BE2C (cell line): ENCODE data around the gene INPP5A.

Source experiments
- DNase-seq: peaks from one replicate; pipeline ENCODE4 v3.0.0-alpha.2; 2020
- H3K27me3 ChIP-seq: fragments of 250-450 bp; sonication (Bioruptor Pico); 2 replicates; pipeline ENCODE4 v1.5.1; 2020; ENCODE audit warnings: mild to moderate bottlenecking
- H3K36me3 ChIP-seq: fragments of 250-450 bp; sonication (Bioruptor Pico); 2 replicates; pipeline ENCODE4 v1.5.1; 2020; ENCODE audit warnings: mild to moderate bottlenecking
- H3K4me1 ChIP-seq: fragments of 250-450 bp; sonication (Bioruptor Pico); 2 replicates; pipeline ENCODE4 v1.5.1; 2020
- H3K4me3 ChIP-seq: 2 replicates; pipeline ENCODE4 v1.5.1; 2011; ENCODE audit warnings: low read depth, low read length
- H3K9me3 ChIP-seq: fragments of 250-450 bp; sonication (Bioruptor Pico); 2 replicates; pipeline ENCODE4 v1.5.1; 2020
- CTCF ChIP-seq: IDR thresholded peaks from 2 replicates; pipeline ENCODE4 v1.5.1; 2012; ENCODE audit warnings: mild to moderate bottlenecking, low read depth, low read length

Gene INPP5A

DNA sequence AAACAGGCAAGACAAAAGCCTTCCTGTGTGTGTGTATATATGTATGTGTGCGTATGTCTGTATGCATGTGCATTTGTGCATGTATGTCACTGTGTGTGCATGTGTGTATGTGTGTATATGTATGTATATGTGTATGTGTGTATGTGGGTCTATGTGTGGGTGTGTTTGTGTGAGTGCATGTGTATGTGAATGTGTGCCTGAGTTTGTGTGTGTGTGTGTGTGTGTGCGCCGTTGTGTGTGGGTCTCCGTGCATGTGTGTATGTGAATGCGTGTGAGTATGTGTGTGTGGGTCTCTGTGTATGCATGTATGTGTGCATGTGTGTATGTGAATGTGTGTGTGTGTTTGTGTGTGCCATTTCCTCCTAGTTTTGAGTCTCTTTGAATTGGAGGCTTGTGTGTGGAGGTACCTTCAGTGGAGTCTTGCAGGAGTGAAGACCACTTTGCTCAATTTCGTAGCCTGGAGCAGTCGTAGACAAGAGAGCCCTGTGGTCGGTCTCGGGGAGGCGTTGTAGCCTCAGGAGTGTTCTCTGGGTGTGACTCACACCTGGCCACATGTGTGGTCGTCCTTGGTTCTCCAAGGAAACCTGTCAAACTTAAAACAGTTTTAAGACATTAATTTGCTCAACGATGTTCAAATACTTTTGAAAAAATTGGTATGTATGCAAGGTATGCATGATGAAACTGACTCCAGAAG, 28.1 kb downstream of the INPP5A start:
- Histone ChIP-seq H3K9me3 (no peaks in the 10 kb centered on the region), H3K36me3 (no peaks in the 10 kb centered on the region), H3K4me3 (no peak overlapping the region), H3K4me1 (no peaks in the 10 kb centered on the region), H3K27me3 (no peaks in the 10 kb centered on the region)
- no peak for DNase-seq
- TF ChIP-seq CTCF, result no peak

GRCh38 chr10:132566892-132567291, 29.3 kb downstream of the INPP5A start:
- Histone ChIP-seq H3K36me3 (no peaks in the 10 kb centered on the region), H3K27me3 (no peaks in the 10 kb centered on the region), H3K4me1 (peaks cover 3% of the 10 kb centered on the region; the same call in 1 of the 2 replicates), H3K9me3 (no peaks in the 10 kb centered on the region), H3K4me3 (no peak overlapping the region)
- TF ChIP-seq CTCF, result no peak
- no peak for DNase-seq

DNA sequence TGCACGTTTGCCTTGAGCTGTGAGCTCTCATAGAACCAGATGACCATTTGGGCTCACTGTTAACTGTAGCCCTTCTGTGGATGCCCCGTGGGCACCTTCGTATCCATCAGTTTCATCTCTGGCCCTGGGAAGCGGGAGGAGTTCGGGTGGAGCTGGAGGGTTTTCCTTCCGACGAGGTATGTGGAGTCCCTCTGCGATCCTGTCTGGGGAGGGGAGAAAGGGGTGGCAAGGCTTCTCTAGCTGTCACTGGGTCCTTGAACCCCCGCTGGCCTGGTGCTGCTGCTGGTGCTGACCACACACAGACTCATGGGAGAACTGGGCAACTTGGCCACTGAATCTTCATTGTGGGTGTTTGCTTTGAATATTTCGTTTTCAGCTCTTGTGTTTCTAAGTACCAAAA, 32.7 kb downstream of the INPP5A start:
- H3K9me3 ChIP-seq, result no peaks in the 10 kb centered on the region
- no peaks in the 10 kb centered on the region for H3K36me3 ChIP-seq
- TF ChIP-seq CTCF, result no peak
- H3K27me3 ChIP-seq, result no peaks in the 10 kb centered on the region
- DNase-seq, result no peak
- no peak overlapping the region for H3K4me3 ChIP-seq
- H3K4me1 ChIP-seq, result peaks cover 8% of the 10 kb centered on the region

GRCh38 chr10:132570771-132571649, 33.4 kb downstream of the INPP5A start:
- H3K4me1 ChIP-seq, result peaks cover 8% of the 10 kb centered on the region
- H3K27me3 ChIP-seq, result no peaks in the 10 kb centered on the region
- TF ChIP-seq CTCF, result no peak
- no peaks in the 10 kb centered on the region for H3K36me3 ChIP-seq
- H3K9me3 ChIP-seq, result no peaks in the 10 kb centered on the region
- H3K4me3 ChIP-seq, result no peak overlapping the region
- DNase-seq, result no peak

DNA sequence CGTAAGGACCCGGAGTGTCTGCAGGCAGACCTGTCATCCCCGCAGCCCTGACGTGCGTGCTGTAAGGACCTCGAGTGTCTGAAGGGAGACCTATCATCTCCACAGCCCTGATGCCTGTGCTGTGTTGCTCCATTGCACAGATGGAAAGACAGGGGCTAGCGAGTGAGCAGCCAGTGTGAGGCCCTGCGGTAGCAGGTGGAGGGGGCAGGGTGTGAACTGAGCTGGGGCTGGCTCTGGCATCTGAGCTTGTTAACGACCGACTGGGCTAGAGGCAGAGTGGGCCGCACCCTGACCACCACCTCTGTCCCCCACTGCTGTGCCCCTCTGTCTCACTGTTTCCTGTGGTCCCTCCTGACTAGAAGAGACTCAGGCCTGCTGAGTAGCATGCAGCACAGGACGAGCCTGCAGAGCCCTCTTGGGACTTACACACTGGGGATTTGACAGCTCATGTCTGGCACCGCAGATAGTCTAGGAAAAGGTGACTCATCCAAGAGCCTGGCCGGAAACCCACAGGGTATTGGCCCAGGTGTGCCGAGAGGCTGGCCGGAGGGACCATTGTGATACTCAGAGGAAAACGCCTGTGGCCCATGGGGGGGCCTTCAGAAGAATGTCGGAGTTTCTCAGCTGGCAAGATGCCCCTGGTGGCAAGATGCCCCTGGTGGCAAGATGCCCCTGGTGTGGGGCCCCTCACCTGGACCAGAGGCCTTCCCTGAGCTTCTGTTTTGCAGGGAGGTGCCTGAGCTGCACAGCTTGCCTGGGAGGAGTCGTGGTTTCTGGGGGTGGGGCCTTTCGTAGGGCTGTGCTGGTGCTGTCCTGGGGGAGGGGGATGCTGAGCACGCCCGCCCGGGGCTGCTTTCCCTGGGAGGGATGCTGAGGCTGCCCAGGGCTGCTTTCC, 34.3 kb downstream of the INPP5A start:
- Histone ChIP-seq H3K4me3 (no peak overlapping the region; the same call in 1 of the 2 replicates), H3K9me3 (no peaks in the 10 kb centered on the region), H3K4me1 (peaks cover 8% of the 10 kb centered on the region), H3K36me3 (no peaks in the 10 kb centered on the region), H3K27me3 (no peaks in the 10 kb centered on the region)
- no peak for TF ChIP-seq CTCF
- DNase-seq, result peak; percentile 89
